Gastrocnemius medialis (tissue), 4 donors: ENCODE measurements around the gene GIT2.

Source experiments
- CTCF ChIP-seq, 5 experiments: fragments of 450-650 bp in 3 of 5; fragments of 200-600 bp in 2 of 5; sonication (generic) in 2 of 5; IDR thresholded peaks in 4 of 5; conservative IDR thresholded peaks in 1 of 5; 1 replicate in 4 of 5; 2 replicates in 1 of 5; pipeline ENCODE4 v1.5.1; 2016 to 2019; ENCODE audit warnings: antibody characterized with exemption in 5 of 5, mild to moderate bottlenecking in 3 of 5, moderate library complexity in 3 of 5
- POLR2A ChIP-seq, 2 donors: fragments of 450-650 bp; IDR thresholded peaks; one replicate each; pipeline ENCODE4 v1.6.1; 2017; ENCODE audit warnings: antibody characterized with exemption in 2 of 2, mild to moderate bottlenecking in 2 of 2, moderate library complexity in 2 of 2

GRCh38 chr12:109883461-109883860 is 112.7 kb downstream of the GIT2 start:
- TF ChIP-seq CTCF (IDR thresholded peaks at IDR 0.05 in 4 of 5, conservative IDR thresholded peaks at IDR 0.05 in 1 of 5): no peak
- TF ChIP-seq POLR2A (IDR thresholded peaks at IDR 0.05): no peak
